Osteocyte (in vitro differentiated cells): ENCODE measurements around the gene KPNA6. TPM values are rescaled to one million over a fixed set of nuclear protein-coding genes. Genes with fewer than 3 reads are reported as not detected.

Experiments
- DNase-seq: peaks from one replicate; pipeline ENCODE4 v3.0.0; 2021; ENCODE audit warnings: mixed read lengths; ENCODE audit not compliant: unreplicated experiment; ENCODE audit errors: extremely low spot score
- H3K27ac Mint-ChIP-seq: one replicate; pipeline ENCODE4 v1.8.0; 2021; ENCODE audit warnings: mild to moderate bottlenecking, mixed read lengths; ENCODE audit not compliant: unreplicated experiment
- H3K27me3 Mint-ChIP-seq: one replicate; pipeline ENCODE4 v1.8.0; 2021; ENCODE audit warnings: mixed read lengths; ENCODE audit not compliant: unreplicated experiment
- H3K36me3 Mint-ChIP-seq: one replicate; pipeline ENCODE4 v1.8.0; 2021; ENCODE audit warnings: mixed read lengths; ENCODE audit not compliant: unreplicated experiment
- H3K4me1 Mint-ChIP-seq: one replicate; pipeline ENCODE4 v1.8.0; 2021; ENCODE audit warnings: mixed read lengths; ENCODE audit not compliant: unreplicated experiment
- H3K4me3 Mint-ChIP-seq: one replicate; pipeline ENCODE4 v1.8.0; 2021; ENCODE audit warnings: mild to moderate bottlenecking, moderate library complexity, mixed read lengths; ENCODE audit not compliant: unreplicated experiment
- H3K9me3 Mint-ChIP-seq: one replicate; pipeline ENCODE4 v1.8.0; 2021; ENCODE audit warnings: mixed read lengths; ENCODE audit not compliant: unreplicated experiment
- total RNA-seq: library from RNA; stranded (reverse); gene quantifications from 2 replicates; pipeline ENCODE4 v1.2.1, GENCODE V29; 2021
- TF ChIP-seq, protein P1 (sequence below): fragments of 200-600 bp; sonication (generic); IDR thresholded peaks from 2 replicates; pipeline ENCODE4 v1.5.0; 2021; ENCODE audit warnings: antibody characterized with exemption, mild to moderate bottlenecking, moderate library complexity

Gene KPNA6
- total RNA-seq, 1 donor from 2014 or later: 75.3 TPM

DNA sequence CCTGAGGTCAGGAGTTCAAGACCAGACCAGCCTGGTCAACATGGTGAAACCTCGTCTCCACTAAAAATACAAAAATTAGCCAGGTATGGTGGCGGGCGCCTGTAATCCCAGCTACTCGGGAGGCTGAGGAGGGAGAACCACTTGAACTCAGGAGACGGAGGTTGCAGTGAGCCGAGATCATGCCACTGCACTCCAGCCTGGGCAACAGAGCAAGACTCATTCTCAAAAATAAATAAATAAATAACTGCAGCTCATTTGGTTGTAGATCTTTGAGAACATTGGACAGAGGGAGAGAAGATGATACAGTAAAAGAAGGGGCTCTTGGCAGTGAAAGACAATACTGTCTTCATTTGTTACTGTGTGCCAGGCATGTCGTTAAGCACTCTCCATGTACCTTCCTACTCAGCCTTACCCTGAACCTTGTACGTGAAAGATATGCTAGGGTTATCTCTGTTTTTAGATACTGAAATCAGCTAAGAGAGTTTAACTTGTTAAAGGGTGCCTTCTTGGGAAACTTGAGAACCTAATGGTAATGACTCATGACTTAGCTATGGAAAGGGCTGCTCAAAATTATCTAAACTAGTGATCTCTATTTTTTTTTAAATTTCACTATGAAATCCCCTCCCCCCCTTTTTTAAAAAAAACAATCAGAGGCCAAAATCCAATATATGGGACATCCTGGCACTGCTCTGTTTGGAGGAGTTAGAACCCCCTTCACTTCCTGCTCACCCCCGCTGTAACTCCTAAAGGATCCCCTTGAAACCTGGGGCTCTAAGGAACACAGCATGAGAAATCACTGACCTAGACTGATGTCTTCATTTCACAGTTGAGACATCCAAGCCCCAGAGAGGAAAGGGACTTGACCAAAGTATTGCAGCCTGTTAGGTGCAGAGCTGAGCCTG is 6.8 kb upstream of the KPNA6 start:
- H3K36me3 Mint-ChIP-seq: peaks cover 26% of the 10 kb centered on the region
- H3K9me3 Mint-ChIP-seq: no peaks in the 10 kb centered on the region
- no peak overlapping the region for H3K4me3 Mint-ChIP-seq
- H3K4me1 Mint-ChIP-seq: peaks cover 16% of the 10 kb centered on the region
- peak overlapping the region; percentile 72 for H3K27ac Mint-ChIP-seq
- no peak for DNase-seq
- no peaks in the 10 kb centered on the region for H3K27me3 Mint-ChIP-seq
- TF ChIP-seq, protein P1, sequence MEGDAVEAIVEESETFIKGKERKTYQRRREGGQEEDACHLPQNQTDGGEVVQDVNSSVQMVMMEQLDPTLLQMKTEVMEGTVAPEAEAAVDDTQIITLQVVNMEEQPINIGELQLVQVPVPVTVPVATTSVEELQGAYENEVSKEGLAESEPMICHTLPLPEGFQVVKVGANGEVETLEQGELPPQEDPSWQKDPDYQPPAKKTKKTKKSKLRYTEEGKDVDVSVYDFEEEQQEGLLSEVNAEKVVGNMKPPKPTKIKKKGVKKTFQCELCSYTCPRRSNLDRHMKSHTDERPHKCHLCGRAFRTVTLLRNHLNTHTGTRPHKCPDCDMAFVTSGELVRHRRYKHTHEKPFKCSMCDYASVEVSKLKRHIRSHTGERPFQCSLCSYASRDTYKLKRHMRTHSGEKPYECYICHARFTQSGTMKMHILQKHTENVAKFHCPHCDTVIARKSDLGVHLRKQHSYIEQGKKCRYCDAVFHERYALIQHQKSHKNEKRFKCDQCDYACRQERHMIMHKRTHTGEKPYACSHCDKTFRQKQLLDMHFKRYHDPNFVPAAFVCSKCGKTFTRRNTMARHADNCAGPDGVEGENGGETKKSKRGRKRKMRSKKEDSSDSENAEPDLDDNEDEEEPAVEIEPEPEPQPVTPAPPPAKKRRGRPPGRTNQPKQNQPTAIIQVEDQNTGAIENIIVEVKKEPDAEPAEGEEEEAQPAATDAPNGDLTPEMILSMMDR: no peak

DNA sequence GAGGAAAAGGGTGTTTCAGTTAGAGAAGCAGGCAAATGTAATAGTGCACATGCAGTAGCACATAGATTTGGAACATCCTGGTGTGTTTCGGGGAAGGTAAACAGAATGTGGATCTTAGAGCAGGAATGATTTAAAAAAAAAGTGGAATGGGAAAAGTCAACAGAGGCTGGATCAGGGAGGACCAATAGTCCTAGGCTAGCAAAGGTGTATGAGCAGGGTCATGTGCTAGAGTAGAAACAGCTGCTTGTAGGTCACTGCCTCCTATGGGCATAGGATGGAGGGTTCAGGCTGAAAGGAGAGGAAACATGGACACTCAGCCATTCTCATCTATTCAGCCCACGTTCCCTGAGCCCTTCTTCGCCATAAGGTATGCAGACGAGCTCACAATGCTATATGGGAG is 3.7 kb upstream of the KPNA6 start:
- Mint-ChIP-seq H3K36me3 (peaks cover 13% of the 10 kb centered on the region), H3K9me3 (no peaks in the 10 kb centered on the region), H3K4me3 (no peak overlapping the region), H3K27ac (no peak overlapping the region), H3K4me1 (peaks cover 21% of the 10 kb centered on the region), H3K27me3 (no peaks in the 10 kb centered on the region)
- DNase-seq: no peak
- TF ChIP-seq, protein P1: no peak

DNA sequence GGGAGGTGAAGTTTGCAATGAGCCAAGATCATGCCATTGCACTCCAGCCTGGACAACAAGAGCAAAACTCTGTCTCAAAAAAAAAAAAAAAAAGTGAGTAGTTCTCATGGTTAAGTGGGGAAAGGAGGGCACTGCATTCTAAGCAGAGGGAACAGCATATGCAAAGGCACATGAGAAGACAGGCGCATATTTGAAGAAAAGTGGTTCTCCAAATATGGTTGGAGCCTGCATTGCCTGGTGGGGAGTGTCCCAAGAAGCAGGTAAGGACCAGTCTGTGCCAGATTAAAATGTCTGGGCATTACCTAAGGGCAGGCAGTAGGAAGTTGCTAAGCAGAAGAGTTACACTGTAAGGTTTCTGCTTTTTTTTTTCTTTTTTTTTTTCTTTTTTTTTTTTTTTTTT is 2.5 kb upstream of the KPNA6 start:
- Mint-ChIP-seq H3K27me3 (no peaks in the 10 kb centered on the region), H3K9me3 (no peaks in the 10 kb centered on the region), H3K4me1 (peaks cover 29% of the 10 kb centered on the region), H3K27ac (no peak overlapping the region), H3K36me3 (peaks cover 9% of the 10 kb centered on the region), H3K4me3 (no peak overlapping the region)
- DNase-seq: no peak
- TF ChIP-seq, protein P1: no peak

DNA sequence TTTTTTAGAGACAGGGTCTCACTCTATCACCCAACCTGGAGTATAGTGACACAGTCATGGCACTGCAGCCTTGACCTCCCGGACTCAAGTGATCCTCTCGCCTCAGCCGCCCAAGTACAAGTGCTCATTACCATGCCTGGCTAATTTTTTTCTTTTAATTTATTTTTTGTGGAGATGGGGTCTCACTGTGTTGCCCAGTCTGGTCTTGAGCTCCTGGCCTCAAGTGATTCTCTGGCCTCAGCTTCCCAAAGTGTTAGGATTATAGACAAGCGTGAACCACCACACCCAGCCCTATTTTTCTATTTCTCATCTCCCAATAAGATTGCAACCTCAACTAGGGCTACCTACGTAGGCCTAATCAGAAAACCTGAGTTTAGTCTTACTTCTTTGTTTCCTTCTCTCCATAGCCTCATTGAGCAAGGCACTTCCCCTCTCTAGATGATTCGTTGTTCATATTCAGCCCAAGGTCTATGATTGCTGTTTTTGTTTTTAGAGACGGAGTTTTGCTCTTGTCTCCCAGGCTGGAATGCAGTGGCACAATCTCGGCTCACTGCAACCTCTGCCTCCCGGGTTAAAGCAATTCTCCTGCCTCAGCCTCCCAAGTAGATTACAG is 1.1 kb upstream of the KPNA6 start:
- H3K4me3 Mint-ChIP-seq: peak overlapping the region; percentile 27
- no peaks in the 10 kb centered on the region for H3K27me3 Mint-ChIP-seq
- peaks cover 1% of the 10 kb centered on the region for H3K36me3 Mint-ChIP-seq
- H3K27ac Mint-ChIP-seq: peak overlapping the region; percentile 50
- DNase-seq: no peak
- TF ChIP-seq, protein P1: no peak
- H3K4me1 Mint-ChIP-seq: peaks cover 27% of the 10 kb centered on the region
- no peaks in the 10 kb centered on the region for H3K9me3 Mint-ChIP-seq

DNA sequence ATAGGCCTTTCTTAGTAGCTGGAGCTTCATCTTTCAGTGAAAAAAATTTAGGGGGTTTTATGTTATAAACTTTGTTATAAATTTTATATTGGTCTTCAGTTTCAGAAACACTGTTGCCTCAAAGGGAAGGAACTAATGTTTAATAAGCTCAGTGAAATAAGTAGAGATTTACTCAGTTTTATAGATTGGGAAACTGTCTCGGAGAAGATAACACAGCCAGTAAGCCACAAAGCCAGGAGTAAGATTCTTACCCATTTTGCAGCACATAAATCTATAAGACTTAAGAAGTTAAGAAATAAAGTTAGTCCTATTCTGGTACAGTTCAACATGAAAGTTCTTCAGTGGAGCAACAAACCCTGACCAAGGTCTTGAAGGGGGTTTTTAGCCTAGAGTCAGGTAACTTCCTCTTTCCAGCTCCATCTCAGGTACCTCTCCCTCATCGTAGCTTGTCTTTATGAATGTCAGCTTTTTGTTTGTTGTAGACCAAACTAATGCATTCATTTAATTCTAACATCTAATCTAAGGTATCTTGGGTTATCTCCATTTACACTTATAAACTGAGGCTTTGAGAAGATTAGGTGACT is 3.3 kb downstream of the KPNA6 start:
- H3K9me3 Mint-ChIP-seq: no peaks in the 10 kb centered on the region
- no peaks in the 10 kb centered on the region for H3K36me3 Mint-ChIP-seq
- DNase-seq: no peak
- TF ChIP-seq, protein P1: no peak
- H3K27me3 Mint-ChIP-seq: no peaks in the 10 kb centered on the region
- no peak overlapping the region for H3K4me3 Mint-ChIP-seq
- no peak overlapping the region for H3K27ac Mint-ChIP-seq
- H3K4me1 Mint-ChIP-seq: peaks cover 34% of the 10 kb centered on the region
